Ovary (tissue), 9 donors: ENCODE measurements around the gene SNX5. TPM values are rescaled to one million over a fixed set of nuclear protein-coding genes. Genes with fewer than 3 reads are reported as not detected.

ENCODE experiments used
- DNase-seq, 5 donors: peaks; one replicate each; pipeline ENCODE4 v3.0.0-alpha.2; 2019 to 2020
- H3K27ac ChIP-seq, 2 donors: fragments of 200-600 bp; one replicate each; pipeline versions ENCODE4 v1.5.1 to v1.8.0; 2019 to 2022
- H3K27me3 ChIP-seq: fragments of 200-600 bp; one replicate; pipeline ENCODE4 v1.8.0; 2022
- H3K36me3 ChIP-seq: fragments of 200-600 bp; sonication (generic); one replicate; pipeline ENCODE4 v1.5.1; 2019
- H3K4me1 ChIP-seq: one replicate; pipeline ENCODE4 v1.8.1; 2013; ENCODE audit warnings: mild to moderate bottlenecking, moderate library complexity; ENCODE audit not compliant: insufficient read depth
- H3K4me3 ChIP-seq: fragments of 200-600 bp; sonication (generic); one replicate; pipeline ENCODE4 v1.5.1; 2017
- H3K9me3 ChIP-seq, 2 donors: fragments of 200-600 bp in 1 of 2; sonication (generic) in 1 of 2; one replicate each; pipeline versions ENCODE4 v1.5.1 to v1.8.1; 2013 to 2019; ENCODE audit warnings: mild to moderate bottlenecking in 1 of 2, moderate library complexity in 1 of 2
- EP300 ChIP-seq: sonication (generic); formaldehyde crosslinking; IDR thresholded peaks from one replicate; pipeline ENCODE4 v1.6.1; 2017; ENCODE audit warnings: antibody characterized with exemption
- POLR2A ChIP-seq: fragments of 450-650 bp; IDR thresholded peaks from one replicate; pipeline ENCODE4 v1.6.1; 2017; ENCODE audit warnings: antibody characterized with exemption, mild to moderate bottlenecking, moderate library complexity
- WGBS, 3 donors: extraction: QIAGEN DNeasy Blood & Tissue Kit in 1 of 3; methylation state at CpG; one replicate each; pipeline versions ENCODE4 v1.1.5 to v1.1.7; 2013 to 2017; 5-methylcytosine and 5-hydroxymethylcytosine counted together
- intact Hi-C, 4 donors: fragments of 100-400 bp; cut with DNase I; formaldehyde crosslinking; loops; one replicate each; pipeline versions ENCODE4 v1.11.0 to v1.15.1; 2022 to 2023
- polyA plus RNA-seq, 2 donors: library from polyadenylated mRNA; stranded (reverse); fragments of 200-250 nt in 1 of 2; fragments of 350-450 nt in 1 of 2; fragmentation: Illumina TruSeq in 1 of 2; extraction: RNeasy Lipid Tissue Mini Kit (QIAGEN cat#74804) in 1 of 2; gene quantifications; one replicate each; pipeline ENCODE4 v1.2.3, GENCODE V29; 2013 to 2014
- total RNA-seq, 7 donors: library from RNA; depleted of rRNA in 2 of 7; stranded (reverse); fragments of >200 nt in 2 of 7; fragmentation: NEBNext Ultra II Directional in 3 of 7; extraction: Animal tissue kit (Norgen Biotek cat#: 25700) in 3 of 7; gene quantifications; one replicate each; pipeline versions ENCODE4 v1.1.0 to v1.2.4, GENCODE V29; 2016 to 2023
- TF ChIP-seq, protein P1 (sequence below), 3 donors: fragments of 450-650 bp in 2 of 3; fragments of 200-600 bp in 1 of 3; IDR thresholded peaks; one replicate each; pipeline versions ENCODE4 v1.5.1 to v1.8.0; 2016 to 2022; ENCODE audit warnings: antibody characterized with exemption in 3 of 3, mild to moderate bottlenecking in 1 of 3
- donor health status: DM: no; HTN: no; CAD: no; lungs with moderate emphysema.
- donor health status: DM: no; HTN: no; CAD: no.
- donor health status: Bipolar disorder and iron deficiency.
- donor health status: DM: yes; HTN: yes; CAD: no.
- donor health status: DM: no; HTN: no; CAD: no.
- donor health status: DM: yes; HTN: yes; CAD: no.

Gene SNX5
- total and polyA plus RNA-seq, 9 donors: 74.0 to 143 (median 101) TPM

DNA sequence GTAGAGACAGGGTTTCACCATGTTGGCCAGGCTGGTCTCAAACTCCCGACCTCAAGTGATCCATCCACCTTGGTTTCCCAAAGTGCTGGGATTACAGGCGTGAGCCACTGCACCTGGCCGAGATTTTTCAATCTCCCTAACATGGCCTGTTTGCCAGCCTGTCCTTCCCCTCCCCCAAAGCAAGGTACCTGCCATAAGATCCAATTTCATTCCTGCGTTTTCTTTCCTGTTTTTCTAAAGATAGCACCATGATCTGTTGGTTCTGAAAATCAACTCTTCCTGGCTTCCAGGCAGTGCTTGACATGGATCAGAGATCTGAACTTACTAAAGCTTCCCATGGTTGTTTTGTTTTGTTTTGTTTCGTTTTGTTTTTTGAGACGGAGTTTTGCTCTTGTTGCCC is 7.7 kb upstream of the SNX5 start:
- TF ChIP-seq, protein P1, sequence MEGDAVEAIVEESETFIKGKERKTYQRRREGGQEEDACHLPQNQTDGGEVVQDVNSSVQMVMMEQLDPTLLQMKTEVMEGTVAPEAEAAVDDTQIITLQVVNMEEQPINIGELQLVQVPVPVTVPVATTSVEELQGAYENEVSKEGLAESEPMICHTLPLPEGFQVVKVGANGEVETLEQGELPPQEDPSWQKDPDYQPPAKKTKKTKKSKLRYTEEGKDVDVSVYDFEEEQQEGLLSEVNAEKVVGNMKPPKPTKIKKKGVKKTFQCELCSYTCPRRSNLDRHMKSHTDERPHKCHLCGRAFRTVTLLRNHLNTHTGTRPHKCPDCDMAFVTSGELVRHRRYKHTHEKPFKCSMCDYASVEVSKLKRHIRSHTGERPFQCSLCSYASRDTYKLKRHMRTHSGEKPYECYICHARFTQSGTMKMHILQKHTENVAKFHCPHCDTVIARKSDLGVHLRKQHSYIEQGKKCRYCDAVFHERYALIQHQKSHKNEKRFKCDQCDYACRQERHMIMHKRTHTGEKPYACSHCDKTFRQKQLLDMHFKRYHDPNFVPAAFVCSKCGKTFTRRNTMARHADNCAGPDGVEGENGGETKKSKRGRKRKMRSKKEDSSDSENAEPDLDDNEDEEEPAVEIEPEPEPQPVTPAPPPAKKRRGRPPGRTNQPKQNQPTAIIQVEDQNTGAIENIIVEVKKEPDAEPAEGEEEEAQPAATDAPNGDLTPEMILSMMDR (IDR thresholded peaks at IDR 0.05): no peak
- TF ChIP-seq EP300: no peak
- TF ChIP-seq POLR2A: no peak
- Histone ChIP-seq H3K4me3 (no peak overlapping the region), H3K27ac (no peak overlapping the region), H3K9me3 (no peaks in the 10 kb centered on the region), H3K27me3 (no peaks in the 10 kb centered on the region), H3K4me1 (peaks cover 4% of the 10 kb centered on the region), H3K36me3 (no peaks in the 10 kb centered on the region)
- DNase-seq: no peak
- intact Hi-C loops: no loop called here
- WGBS, 3 donors: 91 to 94% (median 93%) methylated on average over 6 of the region's 6 CpGs

DNA sequence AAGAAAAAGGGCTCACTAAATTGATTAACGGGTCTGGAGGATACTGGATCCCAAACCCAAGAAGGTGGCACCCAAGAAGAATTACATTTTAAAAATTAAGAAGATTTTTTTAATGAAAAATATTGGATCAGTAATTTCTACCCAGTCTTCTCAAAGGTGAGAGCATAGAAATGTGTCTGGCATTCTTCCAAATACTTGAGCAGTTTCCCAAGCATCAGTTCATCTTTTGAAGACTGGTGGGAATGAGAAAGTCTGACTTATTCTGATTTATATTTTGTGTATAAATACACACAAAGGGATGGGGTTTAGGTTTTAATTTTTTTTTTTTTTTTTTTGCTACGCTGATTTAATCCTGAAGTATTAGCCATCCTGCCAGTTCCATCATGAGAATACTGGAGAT is 3.5 kb upstream of the SNX5 start:
- H3K36me3 ChIP-seq: no peaks in the 10 kb centered on the region
- TF ChIP-seq POLR2A: no peak
- TF ChIP-seq, protein P1 (IDR thresholded peaks at IDR 0.05): no peak
- no peak for TF ChIP-seq EP300
- no peaks in the 10 kb centered on the region for H3K27me3 ChIP-seq
- no peak overlapping the region for H3K4me3 ChIP-seq
- H3K9me3 ChIP-seq: no peaks in the 10 kb centered on the region
- H3K4me1 ChIP-seq: peaks cover 8% of the 10 kb centered on the region
- no peak overlapping the region for H3K27ac ChIP-seq
- no peak for DNase-seq
- WGBS, 3 donors: 79 to 87% (median 81%) methylated on average over 2 of the region's 2 CpGs
- intact Hi-C loops: no loop called here

DNA sequence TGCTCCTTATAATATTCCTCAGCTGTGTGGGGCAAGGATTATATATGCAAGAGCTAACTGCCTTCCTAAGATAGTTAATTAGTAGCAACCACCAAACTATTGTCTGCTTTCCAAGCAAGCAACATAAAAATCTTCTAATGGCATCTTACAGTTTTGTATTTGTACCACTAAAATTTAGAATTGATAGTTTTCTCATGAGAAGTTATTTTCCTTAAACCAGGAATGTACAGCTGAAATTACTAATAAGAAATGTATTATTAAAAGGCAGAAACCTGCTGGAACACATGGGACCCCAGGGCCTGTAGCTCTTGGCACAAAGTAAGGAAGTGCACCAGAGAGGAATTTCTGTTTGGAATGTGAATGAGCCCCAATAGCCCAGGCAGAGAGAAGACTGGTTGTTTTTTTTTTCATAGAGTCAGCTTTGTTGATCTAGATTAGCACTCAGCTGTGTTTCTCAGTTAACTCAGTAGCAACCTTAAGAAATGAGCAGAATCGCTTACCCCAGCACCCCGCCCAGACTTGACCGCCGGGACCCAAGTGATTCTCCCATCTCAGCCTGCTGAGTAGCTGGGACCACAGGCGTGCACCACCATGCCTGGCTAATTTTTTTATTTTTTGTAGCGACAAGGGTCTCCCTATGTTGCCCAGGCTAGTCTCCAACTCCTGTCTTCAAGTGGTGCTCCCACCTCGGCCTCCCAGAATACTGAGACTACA is 2.9 kb upstream of the SNX5 start:
- DNase-seq: no peak
- H3K4me3 ChIP-seq: no peak overlapping the region
- no peak for TF ChIP-seq EP300
- TF ChIP-seq, protein P1 (IDR thresholded peaks at IDR 0.05): no peak
- no peak for TF ChIP-seq POLR2A
- H3K4me1 ChIP-seq: peaks cover 8% of the 10 kb centered on the region
- H3K9me3 ChIP-seq: no peaks in the 10 kb centered on the region
- no peaks in the 10 kb centered on the region for H3K27me3 ChIP-seq
- WGBS, 3 donors: 59 to 73% (median 72%) methylated on average over 7 of the region's 7 CpGs
- no peak overlapping the region for H3K27ac ChIP-seq
- intact Hi-C loops: no loop called here
- no peaks in the 10 kb centered on the region for H3K36me3 ChIP-seq

DNA sequence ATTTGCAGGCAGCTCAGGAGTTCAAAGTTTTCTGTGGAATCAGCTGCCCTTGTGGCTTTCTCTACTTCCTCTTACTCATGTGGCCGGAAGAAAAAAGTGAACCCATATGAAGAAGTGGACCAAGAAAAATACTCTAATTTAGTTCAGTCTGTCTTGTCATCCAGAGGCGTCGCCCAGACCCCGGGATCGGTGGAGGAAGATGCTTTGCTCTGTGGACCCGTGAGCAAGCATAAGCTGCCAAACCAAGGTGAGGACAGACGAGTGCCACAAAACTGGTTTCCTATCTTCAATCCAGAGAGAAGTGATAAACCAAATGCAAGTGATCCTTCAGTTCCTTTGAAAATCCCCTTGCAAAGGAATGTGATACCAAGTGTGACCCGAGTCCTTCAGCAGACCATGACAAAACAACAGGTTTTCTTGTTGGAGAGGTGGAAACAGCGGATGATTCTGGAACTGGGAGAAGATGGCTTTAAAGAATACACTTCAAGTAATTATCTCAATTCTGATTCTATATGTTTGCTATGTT is 1.4 kb upstream of the SNX5 start:
- Histone ChIP-seq H3K4me3 (peak overlapping the region; percentile 55), H3K27ac (peak overlapping the region in 1 of 2 donors; percentile 97), H3K4me1 (peaks cover 16% of the 10 kb centered on the region), H3K9me3 (no peaks in the 10 kb centered on the region), H3K27me3 (no peaks in the 10 kb centered on the region), H3K36me3 (no peaks in the 10 kb centered on the region)
- DNase-seq: no peak
- intact Hi-C loops: loop anchor here in 1 of 4 donors (5.0 kb wide), 1 partner anchor 288 kb away; the partner anchor contains the start of gene RRBP1
- TF ChIP-seq, protein P1 (IDR thresholded peaks at IDR 0.05): no peak
- no peak for TF ChIP-seq EP300
- no peak for TF ChIP-seq POLR2A
- 14 to 17% (median 16%) methylated on average over 9 of the region's 9 CpGs for WGBS, 3 donors
